ENCODE results near the gene CTXN2.
A peak's percentile ranks its signal among the peaks of the same experiment; 100 is the strongest.

Gene CTXN2

GRCh38 chr15:48222627-48223026 is 31.2 kb downstream of the CTXN2 start:
- DNase-seq (ENCODE audit: low read depth): no peak

GRCh38 chr15:48225771-48226170 is 34.3 kb downstream of the CTXN2 start:
- DNase-seq (ENCODE audit: low read depth): no peak

- DNase-seq (ENCODE audit: low read depth): no peak
Measured at GRCh38 chr15:48230498-48230897, 39.0 kb downstream of the CTXN2 start.

GRCh38 chr15:48233246-48233645 is 41.8 kb downstream of the CTXN2 start:
- no peak for DNase-seq (ENCODE audit: low read depth)

- no peak for DNase-seq (ENCODE audit: low read depth)
Measured at GRCh38 chr15:48239334-48239733, 47.9 kb downstream of the CTXN2 start.

- no peak for DNase-seq (ENCODE audit: low read depth)
Measured at GRCh38 chr15:48242015-48242414, 50.5 kb downstream of the CTXN2 start.

- no peak for DNase-seq (ENCODE audit: low read depth)
Measured at GRCh38 chr15:48242535-48242934, 51.1 kb downstream of the CTXN2 start.

- no peak for DNase-seq (ENCODE audit: low read depth)
Measured at GRCh38 chr15:48244921-48245320, 53.5 kb downstream of the CTXN2 start.

GRCh38 chr15:48248414-48248813 is 56.9 kb downstream of the CTXN2 start:
- DNase-seq (ENCODE audit: low read depth): no peak

- peak; percentile 75 for DNase-seq (ENCODE audit: low read depth)
Measured at GRCh38 chr15:48250640-48251076, 59.2 kb downstream of the CTXN2 start.

GRCh38 chr15:48253172-48253571 is 61.7 kb downstream of the CTXN2 start:
- DNase-seq (ENCODE audit: low read depth): no peak
